ENCODE data around the gene DKC1.

DNA sequence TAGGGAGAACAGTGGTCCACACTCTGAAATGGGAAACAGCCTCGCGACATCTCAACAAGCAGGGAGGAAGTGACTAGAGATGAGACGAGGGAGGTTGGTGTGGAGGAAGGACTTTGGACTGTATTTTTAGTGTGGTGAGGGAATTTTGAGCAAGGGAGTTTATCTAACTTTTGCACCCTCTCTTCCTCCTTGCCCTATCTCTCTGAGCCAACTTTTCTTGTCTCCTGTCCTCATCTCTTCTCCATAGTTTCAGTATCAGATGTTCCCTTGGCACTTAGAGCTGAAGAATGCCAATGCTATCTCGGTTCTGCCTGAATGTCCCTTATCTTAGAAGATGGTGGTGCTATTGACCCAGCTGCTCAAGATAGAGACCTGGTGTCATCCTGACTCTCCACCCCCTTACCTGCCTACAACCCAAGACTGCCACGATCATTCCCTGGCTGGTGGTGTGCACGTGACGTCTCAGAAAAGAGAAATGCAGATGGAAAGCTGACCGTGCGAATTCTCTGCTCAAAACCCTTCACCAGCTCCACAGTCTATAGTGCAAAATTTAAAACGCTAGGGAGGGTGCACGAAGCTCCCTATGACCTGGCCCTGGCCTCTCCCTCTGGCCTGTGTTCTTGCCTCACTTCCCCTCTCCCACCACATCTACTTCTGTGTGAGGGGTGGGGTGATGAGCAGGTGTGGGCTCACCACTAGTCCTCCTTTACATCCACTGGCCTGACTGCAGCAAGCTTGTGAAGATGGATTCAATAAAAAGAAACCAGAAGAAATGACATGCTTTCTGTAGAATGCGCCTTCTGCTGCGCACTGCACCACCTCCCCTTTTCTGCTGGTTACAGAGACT, 21.7 kb downstream of the DKC1 start:
- TF ChIP-seq, protein P1, sequence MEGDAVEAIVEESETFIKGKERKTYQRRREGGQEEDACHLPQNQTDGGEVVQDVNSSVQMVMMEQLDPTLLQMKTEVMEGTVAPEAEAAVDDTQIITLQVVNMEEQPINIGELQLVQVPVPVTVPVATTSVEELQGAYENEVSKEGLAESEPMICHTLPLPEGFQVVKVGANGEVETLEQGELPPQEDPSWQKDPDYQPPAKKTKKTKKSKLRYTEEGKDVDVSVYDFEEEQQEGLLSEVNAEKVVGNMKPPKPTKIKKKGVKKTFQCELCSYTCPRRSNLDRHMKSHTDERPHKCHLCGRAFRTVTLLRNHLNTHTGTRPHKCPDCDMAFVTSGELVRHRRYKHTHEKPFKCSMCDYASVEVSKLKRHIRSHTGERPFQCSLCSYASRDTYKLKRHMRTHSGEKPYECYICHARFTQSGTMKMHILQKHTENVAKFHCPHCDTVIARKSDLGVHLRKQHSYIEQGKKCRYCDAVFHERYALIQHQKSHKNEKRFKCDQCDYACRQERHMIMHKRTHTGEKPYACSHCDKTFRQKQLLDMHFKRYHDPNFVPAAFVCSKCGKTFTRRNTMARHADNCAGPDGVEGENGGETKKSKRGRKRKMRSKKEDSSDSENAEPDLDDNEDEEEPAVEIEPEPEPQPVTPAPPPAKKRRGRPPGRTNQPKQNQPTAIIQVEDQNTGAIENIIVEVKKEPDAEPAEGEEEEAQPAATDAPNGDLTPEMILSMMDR (conservative IDR thresholded peaks at IDR 0.05; ENCODE audit: low read depth, low read length): no peak
- TF ChIP-seq RAD21 (IDR thresholded peaks at IDR 0.05; ENCODE audit: low read length) (no peak), FOS (IDR thresholded peaks at IDR 0.05; ENCODE audit: low read depth, low read length) (no peak), ELK1 (IDR thresholded peaks at IDR 0.05; ENCODE audit: borderline replicate concordance, low read depth, low read length) (no peak), POLR2A (IDR thresholded peaks at IDR 0.05; ENCODE audit: low read depth, low read length) (no peak), BHLHE40 (IDR thresholded peaks at IDR 0.05; ENCODE audit: low read depth, low read length) (no peak), RFX5 (IDR thresholded peaks at IDR 0.05; ENCODE audit: low read depth, low read length) (no peak), RCOR1 (IDR thresholded peaks at IDR 0.05; ENCODE audit: insufficient replicate concordance, low read length) (no peak)
